A549 (cell line): ENCODE measurements around the gene ADARB1. TPM values are rescaled to one million over a fixed set of nuclear protein-coding genes. Genes with fewer than 3 reads are reported as not detected.

Experiments
- ATAC-seq, 2 experiments: fragments of 200-7000 bp in 1 of 2; fragments of >200 bp in 1 of 2; cut with Nextera tagmentation in 1 of 2; cut with Tn5 transposase in 1 of 2; 3 replicates each; pipeline versions ENCODE4 v1.8.0 to v1.9.1; 2018 to 2020; ENCODE audit warnings: mild to moderate bottlenecking in 1 of 2, moderate library complexity in 1 of 2
- CTCF ChIA-PET: fragments of 300-600 bp; sonication (Branson Sonifier 250); formaldehyde crosslinking; extraction: SDS; loops from one replicate; lab custom pipeline; 2021; ENCODE audit warnings: antibody characterized with exemption, inconsistent platforms; lab: Yijun Ruan, JAX
- POLR2A ChIA-PET: fragments of 350-600 bp; formaldehyde crosslinking; extraction: SDS; loops from one replicate; lab custom pipeline; 2021; ENCODE audit warnings: antibody characterized with exemption, inconsistent platforms; lab: Yijun Ruan, JAX
- DNase-seq, 2 experiments: peaks; one replicate each; pipeline versions ENCODE4 v3.0.0 to v3.0.0-alpha.2; 2011 to 2016; ENCODE audit warnings: low read depth in 1 of 2, low spot score in 1 of 2
- FAIRE-seq: peaks from 2 replicates; lab custom pipeline; 2011; peaks lifted over from hg19 to GRCh38; lab: Jason Lieb, UNC
- H3K27ac ChIP-seq, 2 experiments: fragments of >200 bp; sonication (Bioruptor Twin); formaldehyde crosslinking; 3 replicates each; pipeline ENCODE4 v1.5.1; 2016 to 2017
- H3K4me1 ChIP-seq: fragments of >200 bp; sonication (Bioruptor Twin); formaldehyde crosslinking; 3 replicates; pipeline ENCODE4 v1.6.1; 2016
- H3K4me2 ChIP-seq: fragments of >200 bp; sonication (Bioruptor Twin); formaldehyde crosslinking; 3 replicates; pipeline ENCODE4 v1.6.1; 2016
- H3K4me3 ChIP-seq: fragments of >200 bp; sonication (Bioruptor Twin); formaldehyde crosslinking; 3 replicates; pipeline ENCODE4 v1.5.1; 2016
- H3K9me3 ChIP-seq: fragments of >200 bp; sonication (Bioruptor Twin); formaldehyde crosslinking; 3 replicates; pipeline ENCODE4 v1.6.1; 2016
- CBX2 ChIP-seq: fragments of 200-600 bp; sonication (generic); IDR thresholded peaks from 2 replicates; pipeline ENCODE4 v1.6.1; 2016; ENCODE audit warnings: low read depth, mild to moderate bottlenecking, borderline replicate concordance
- CEBPB ChIP-seq, 2 experiments: fragments of >200 bp in 1 of 2; sonication (Bioruptor Twin) in 1 of 2; formaldehyde crosslinking in 1 of 2; IDR thresholded peaks; 2 replicates each; pipeline ENCODE4 v1.6.1; 2012 to 2016
- CTCF ChIP-seq: fragments of >200 bp; sonication (Bioruptor Twin); formaldehyde crosslinking; IDR thresholded peaks from 3 replicates; pipeline ENCODE4 v1.5.1; 2016
- FOSB ChIP-seq: fragments of 250-450 bp; sonication (Bioruptor Pico); IDR thresholded peaks from 2 replicates; pipeline ENCODE4 v1.5.0; 2020; ENCODE audit warnings: mild to moderate bottlenecking, moderate library complexity
- HMGXB4 ChIP-seq: fragments of 250-450 bp; sonication (Bioruptor Pico); IDR thresholded peaks from 2 replicates; pipeline ENCODE4 v1.5.0; 2021; ENCODE audit warnings: mild to moderate bottlenecking, moderate library complexity, borderline replicate concordance
- HOXB13 ChIP-seq: fragments of 250-450 bp; sonication (Bioruptor Pico); IDR thresholded peaks from 2 replicates; pipeline ENCODE4 v1.5.0; 2020; ENCODE audit warnings: low read depth, mild to moderate bottlenecking, moderate library complexity
- HOXB5 ChIP-seq: fragments of 250-450 bp; sonication (Bioruptor Pico); IDR thresholded peaks from 2 replicates; pipeline ENCODE4 v1.5.0; 2020; ENCODE audit warnings: mild to moderate bottlenecking, moderate library complexity
- JUN ChIP-seq, 2 experiments: fragments of >200 bp; sonication (Bioruptor Twin); formaldehyde crosslinking; IDR thresholded peaks; 2 replicates in 1 of 2; 3 replicates in 1 of 2; pipeline ENCODE4 v1.6.1; 2016 to 2017
- KDM1A ChIP-seq: fragments of 200-600 bp; sonication (generic); IDR thresholded peaks from 2 replicates; pipeline ENCODE4 v1.6.1; 2016; ENCODE audit warnings: low read depth, mild to moderate bottlenecking
- MAX ChIP-seq: IDR thresholded peaks from 2 replicates; pipeline ENCODE4 v1.6.1; 2012
- NR3C1 ChIP-seq: fragments of >200 bp; sonication (Bioruptor Twin); formaldehyde crosslinking; IDR thresholded peaks from 3 replicates; pipeline ENCODE4 v1.6.1; 2017
- POLR2A ChIP-seq: IDR thresholded peaks from 2 replicates; pipeline ENCODE4 v1.6.1; 2012; ENCODE audit warnings: mild to moderate bottlenecking, low read length
- RARB ChIP-seq: fragments of 250-450 bp; sonication (Bioruptor Pico); IDR thresholded peaks from 2 replicates; pipeline ENCODE4 v1.8.0; 2021; ENCODE audit warnings: mild to moderate bottlenecking, moderate library complexity
- REST ChIP-seq: fragments of 200-600 bp; sonication (generic); IDR thresholded peaks from 2 replicates; pipeline ENCODE4 v1.6.1; 2016; ENCODE audit warnings: antibody characterized with exemption, mild to moderate bottlenecking, moderate library complexity
- SMC3 ChIP-seq: fragments of >200 bp; sonication (Bioruptor Twin); formaldehyde crosslinking; IDR thresholded peaks from 3 replicates; pipeline ENCODE4 v1.6.1; 2018; ENCODE audit warnings: inconsistent platforms
- TP53 ChIP-seq: fragments of 250-450 bp; sonication (Bioruptor Pico); IDR thresholded peaks from 2 replicates; pipeline ENCODE4 v1.5.0; 2021; ENCODE audit warnings: mild to moderate bottlenecking, moderate library complexity
- USF2 ChIP-seq: fragments of 450-650 bp; IDR thresholded peaks from 2 replicates; pipeline ENCODE4 v1.6.1; 2014; ENCODE audit warnings: antibody characterized with exemption
- WGBS: methylation state at CpG from one replicate; pipeline ENCODE4 v1.1.6; 2017; ENCODE audit errors: missing lambda C conversion rate; 5-methylcytosine and 5-hydroxymethylcytosine counted together
- polyA plus RNA-seq, 4 experiments: library from polyadenylated mRNA; depleted of rRNA in 3 of 4; stranded (reverse); fragments of >200 nt; fragmentation: RNase III in 1 of 4; extraction: RNeasy Plus Mini Kit Qiagen cat#74134 plus additional on column Dnase treatment in 1 of 4; gene quantifications; 2 replicates in 3 of 4; 3 replicates in 1 of 4; pipeline ENCODE4 v1.2.3, GENCODE V29; 2011 to 2017

Gene ADARB1
- polyA plus RNA-seq, 2 of the 4 experiments (the other 2 are of a cell fraction), result 3.2 to 5.7 TPM

GRCh38 chr21:45234965-45235364, 160.6 kb downstream of the ADARB1 start:
- ChIA-PET CTCF (interaction anchor here (0.8 to 1.4 kb wide), 2 partner anchors 24 to 43 kb away, joined by 3 read pairs; no protein-coding TSS in a partner anchor), POLR2A (no interaction called here)

GRCh38 chr21:45235488-45235887, 161.1 kb downstream of the ADARB1 start:
- Histone ChIP-seq H3K4me1 (no peaks in the 10 kb centered on the region), H3K4me3 (no peak overlapping the region), H3K27ac (no peak overlapping the region), H3K4me2 (no peak overlapping the region), H3K9me3 (0 out of 3 replicates have a peak, but pooled peaks cover 6% of the 10 kb centered on the region)
- FAIRE-seq (no peak), ATAC-seq (no peak), DNase-seq (no peak)
- no peak for TF ChIP-seq NR3C1
- TF ChIP-seq FOSB (CRISPR knock-in tag), result no peak
- TF ChIP-seq CBX2, result no peak
- TF ChIP-seq RARB (CRISPR knock-in tag), result no peak
- TF ChIP-seq HMGXB4 (CRISPR knock-in tag), result no peak
- no peak for TF ChIP-seq TP53 (CRISPR knock-in tag)
- TF ChIP-seq USF2, result no peak
- no peak for TF ChIP-seq KDM1A
- no peak for TF ChIP-seq MAX
- TF ChIP-seq REST, result no peak
- TF ChIP-seq JUN (IDR thresholded peaks at IDR 0.05), result no peak
- no peak for TF ChIP-seq HOXB13 (CRISPR knock-in tag)
- TF ChIP-seq POLR2A, result no peak
- no peak for TF ChIP-seq SMC3
- WGBS, result 70% methylated on average over 6 of the region's 6 CpGs
- ChIA-PET POLR2A (no interaction called here), CTCF (interaction anchor here (1.4 kb wide), 1 partner anchor 42 kb away, joined by 3 read pairs; no protein-coding TSS in a partner anchor)

More at GRCh38 chr21:45234965-45235364, 160.6 kb downstream of the ADARB1 start:
- Histone ChIP-seq H3K4me1 (no peaks in the 10 kb centered on the region), H3K27ac (no peak overlapping the region), H3K9me3 (0 out of 3 replicates have a peak, but pooled peaks cover 6% of the 10 kb centered on the region), H3K4me2 (no peak overlapping the region), H3K4me3 (no peak overlapping the region)
- WGBS, result 60% methylated on average over 7 of the region's 8 CpGs
- FAIRE-seq, result no peak
- ATAC-seq, result no peak
- TF ChIP-seq CTCF, result no peak
- no peak for TF ChIP-seq FOSB (CRISPR knock-in tag)
- TF ChIP-seq POLR2A, result no peak
- TF ChIP-seq MAX, result no peak
- TF ChIP-seq TP53 (CRISPR knock-in tag), result no peak
- no peak for TF ChIP-seq CEBPB (IDR thresholded peaks at IDR 0.05)
- no peak for TF ChIP-seq JUN (IDR thresholded peaks at IDR 0.05)
- TF ChIP-seq HOXB5 (CRISPR knock-in tag), result no peak
- DNase-seq, result no peak
